Retinal pigment epithelial cell (primary cell): ENCODE measurements around the gene EDC3.

Source experiments
- DNase-seq: peaks from one replicate; pipeline ENCODE4 v3.0.0-alpha.2; 2010; ENCODE audit warnings: low read depth
- H3K4me3 ChIP-seq: 2 replicates; pipeline ENCODE4 v1.5.1; 2011; ENCODE audit warnings: mild to moderate bottlenecking, low read length, control low read depth, moderate library complexity
- TF ChIP-seq, protein P1 (sequence below): conservative IDR thresholded peaks from 2 replicates; pipeline ENCODE4 v1.5.1; 2011; ENCODE audit warnings: low read depth, low read length, control low read depth, inconsistent platforms

Gene EDC3

DNA sequence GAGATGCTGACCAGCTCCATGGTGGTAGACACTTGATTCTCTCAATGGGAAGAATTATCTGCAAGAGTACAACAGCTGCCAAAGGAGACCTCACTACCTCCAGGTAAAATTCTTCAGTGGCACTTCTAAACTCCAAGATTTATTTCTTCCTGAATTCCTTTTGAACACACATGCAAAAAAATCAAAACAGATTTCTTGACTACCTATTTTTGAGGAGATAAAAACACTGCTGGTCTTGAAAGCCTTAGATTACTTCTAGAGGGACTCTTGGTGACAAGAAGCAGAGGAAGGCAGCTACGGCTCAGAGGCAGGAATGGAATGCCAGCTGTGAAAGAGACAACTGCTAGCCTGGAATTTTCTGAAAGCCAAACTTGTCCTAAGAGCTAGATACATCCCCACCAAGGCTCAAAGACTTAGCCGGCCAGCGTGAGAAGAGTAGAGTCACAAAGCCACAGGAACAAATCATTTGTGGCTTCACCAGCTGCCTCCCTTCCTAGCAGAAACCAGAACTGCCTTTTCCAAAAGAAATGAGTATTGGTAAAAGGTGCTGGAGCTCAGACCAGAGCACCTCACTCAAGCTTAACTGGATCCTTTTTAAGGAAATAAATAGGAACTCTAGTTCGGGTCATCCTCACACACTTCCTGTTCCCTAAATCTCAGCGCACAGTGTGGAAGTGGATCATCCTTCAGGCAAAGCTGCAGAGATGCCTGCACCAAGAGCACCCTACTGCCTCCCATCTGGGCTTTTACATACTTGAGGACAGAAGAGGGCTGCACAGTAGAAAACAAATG, 47.6 kb downstream of the EDC3 start:
- H3K4me3 ChIP-seq: no peak overlapping the region
- DNase-seq: no peak
- TF ChIP-seq, protein P1, sequence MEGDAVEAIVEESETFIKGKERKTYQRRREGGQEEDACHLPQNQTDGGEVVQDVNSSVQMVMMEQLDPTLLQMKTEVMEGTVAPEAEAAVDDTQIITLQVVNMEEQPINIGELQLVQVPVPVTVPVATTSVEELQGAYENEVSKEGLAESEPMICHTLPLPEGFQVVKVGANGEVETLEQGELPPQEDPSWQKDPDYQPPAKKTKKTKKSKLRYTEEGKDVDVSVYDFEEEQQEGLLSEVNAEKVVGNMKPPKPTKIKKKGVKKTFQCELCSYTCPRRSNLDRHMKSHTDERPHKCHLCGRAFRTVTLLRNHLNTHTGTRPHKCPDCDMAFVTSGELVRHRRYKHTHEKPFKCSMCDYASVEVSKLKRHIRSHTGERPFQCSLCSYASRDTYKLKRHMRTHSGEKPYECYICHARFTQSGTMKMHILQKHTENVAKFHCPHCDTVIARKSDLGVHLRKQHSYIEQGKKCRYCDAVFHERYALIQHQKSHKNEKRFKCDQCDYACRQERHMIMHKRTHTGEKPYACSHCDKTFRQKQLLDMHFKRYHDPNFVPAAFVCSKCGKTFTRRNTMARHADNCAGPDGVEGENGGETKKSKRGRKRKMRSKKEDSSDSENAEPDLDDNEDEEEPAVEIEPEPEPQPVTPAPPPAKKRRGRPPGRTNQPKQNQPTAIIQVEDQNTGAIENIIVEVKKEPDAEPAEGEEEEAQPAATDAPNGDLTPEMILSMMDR: no peak

DNA sequence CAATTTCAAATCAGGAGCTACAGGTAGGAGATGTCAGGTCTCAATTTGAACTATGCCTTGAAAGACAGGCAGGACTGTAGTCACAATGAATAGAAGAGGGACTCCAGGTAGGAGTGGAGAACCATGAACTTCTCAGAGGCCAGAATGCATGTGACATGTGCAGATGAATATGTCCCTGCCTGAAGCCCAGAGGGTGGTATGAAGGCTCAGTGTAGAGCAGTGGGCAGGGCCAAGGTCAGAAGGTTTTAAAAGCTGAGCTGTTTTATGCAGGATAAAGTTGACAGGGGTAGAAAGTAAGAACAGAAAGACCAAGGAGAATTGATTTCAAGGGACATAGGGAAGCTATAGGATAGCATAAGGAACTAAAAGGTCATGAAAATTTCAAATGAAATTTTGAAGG, 49.3 kb downstream of the EDC3 start:
- no peak overlapping the region for H3K4me3 ChIP-seq
- no peak for DNase-seq
- TF ChIP-seq, protein P1: no peak

DNA sequence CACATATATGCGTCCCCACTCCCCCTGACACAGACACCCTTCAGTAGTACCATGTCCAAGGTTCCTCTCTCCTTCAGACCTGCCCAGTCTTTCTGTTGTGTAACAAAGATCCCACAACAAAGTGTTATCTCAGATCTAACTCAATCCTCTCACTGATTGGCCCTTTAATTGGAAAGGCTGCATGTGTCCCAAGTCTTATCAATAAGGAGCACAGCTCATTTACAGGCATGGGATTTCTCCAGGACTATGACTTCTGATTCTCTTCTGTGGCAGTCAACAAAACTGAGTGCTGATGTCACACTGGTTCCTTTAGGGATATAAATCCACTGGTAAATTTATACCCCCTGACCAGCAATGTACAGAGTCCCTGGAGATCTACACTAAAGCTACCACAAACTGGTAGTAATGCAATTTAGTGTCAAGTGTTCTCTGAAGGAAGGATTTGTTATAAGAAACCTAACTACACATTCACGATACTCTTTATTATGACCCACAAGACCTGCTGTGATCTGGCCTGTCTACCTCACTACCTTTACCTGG, 52.1 kb downstream of the EDC3 start:
- no peak for DNase-seq
- H3K4me3 ChIP-seq: no peak overlapping the region
- TF ChIP-seq, protein P1: no peak

DNA sequence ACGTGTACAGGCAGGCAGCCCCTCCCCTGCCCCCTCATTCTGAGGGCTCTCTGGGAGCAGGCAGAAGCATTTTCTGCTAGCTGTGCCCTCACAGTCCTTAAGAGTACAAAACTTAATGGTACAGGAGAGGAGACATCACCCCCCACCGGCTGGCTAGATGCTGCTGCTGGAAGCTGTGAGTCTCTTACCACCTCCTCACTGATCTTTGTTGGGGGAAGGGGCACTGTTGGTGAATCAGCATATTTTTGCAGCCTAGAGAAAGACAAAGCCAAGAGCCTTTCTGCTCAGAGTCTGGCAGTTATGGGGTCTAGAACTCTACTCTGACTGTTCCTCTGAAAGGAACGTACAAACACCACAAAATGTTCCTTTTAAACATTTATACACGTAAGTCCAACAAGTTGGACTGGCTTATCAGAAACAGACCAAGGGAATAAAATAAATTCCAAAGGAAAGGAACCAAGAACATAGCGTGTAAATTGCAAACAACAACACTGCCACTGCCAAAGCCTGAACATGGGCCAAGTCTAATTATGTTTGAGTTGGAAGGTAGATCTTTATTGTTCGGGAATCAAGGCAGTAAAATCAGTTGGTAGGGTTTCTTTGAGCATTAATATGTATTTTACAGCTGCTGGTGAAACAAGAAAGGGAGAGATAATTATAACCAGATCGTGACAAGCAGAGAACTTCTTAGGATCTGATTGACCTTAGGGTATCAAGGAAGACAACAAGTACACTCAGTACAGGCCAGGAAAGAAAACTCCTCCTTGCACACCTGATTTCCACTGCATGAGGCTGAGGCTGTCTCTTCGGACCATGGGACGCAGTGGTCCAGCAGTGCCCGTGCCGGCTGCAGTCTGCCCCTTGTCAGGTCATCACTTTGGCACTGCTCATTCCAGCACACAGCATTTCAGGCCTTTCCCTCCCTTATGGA, 52.8 kb downstream of the EDC3 start:
- H3K4me3 ChIP-seq: no peak overlapping the region
- no peak for DNase-seq
- TF ChIP-seq, protein P1: no peak

DNA sequence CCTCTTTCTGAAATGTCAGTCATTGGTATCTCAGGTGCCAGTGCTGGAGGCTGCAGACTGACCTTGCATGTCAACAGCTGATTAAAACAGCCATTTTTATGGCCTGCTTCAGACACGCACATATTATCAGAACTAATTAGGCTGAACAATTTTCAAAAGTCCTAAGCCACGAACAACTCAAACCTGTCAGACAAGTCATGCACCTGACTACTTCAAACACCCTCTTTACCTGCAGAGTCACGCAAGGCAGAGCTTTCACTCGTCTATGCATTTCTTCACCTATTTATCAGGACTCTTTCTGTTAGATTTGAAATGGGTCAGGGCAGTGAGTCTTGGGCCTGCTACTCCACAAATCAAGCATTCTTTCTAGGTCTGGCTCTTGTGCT, 53.5 kb downstream of the EDC3 start:
- TF ChIP-seq, protein P1: no peak

DNA sequence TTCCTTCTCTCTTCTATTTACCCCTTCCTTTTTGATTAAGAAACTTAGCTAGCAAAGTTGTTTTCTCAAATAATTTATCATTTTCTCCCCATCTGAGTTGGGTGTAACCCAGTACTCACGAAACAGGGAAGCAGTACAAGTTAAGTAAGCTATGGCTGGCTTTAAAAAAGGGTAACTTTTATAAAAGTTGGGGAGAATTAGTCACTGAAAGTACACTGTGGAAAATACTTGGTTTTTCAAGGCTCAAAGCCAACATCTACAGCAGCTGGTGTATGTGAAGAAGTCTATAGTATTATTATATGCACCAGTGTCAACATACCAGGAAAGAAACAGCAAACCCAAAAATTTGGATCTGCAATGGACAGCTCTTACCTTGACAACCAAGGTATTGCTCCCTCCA, 54.7 kb downstream of the EDC3 start:
- TF ChIP-seq, protein P1: no peak
- no peak for DNase-seq
- H3K4me3 ChIP-seq: no peak overlapping the region

More for the DNA sequence above, 53.5 kb downstream of the EDC3 start:
- no peak overlapping the region for H3K4me3 ChIP-seq
- DNase-seq: no peak
